Coronary artery (tissue), 2 donors: ENCODE measurements around the gene SIT1.
"Not testable (repeated sequence)": the region's sequence is repeated elsewhere in the genome, so short reads cannot be mapped to it uniquely, and the experiment has no call there.

ENCODE experiments used
- DNase-seq: peaks from one replicate; pipeline ENCODE4 v3.0.0-alpha.2; 2017; ENCODE audit warnings: low spot score
- H3K27ac ChIP-seq, 2 donors: fragments of 200-600 bp; sonication (generic); one replicate each; pipeline ENCODE4 v1.5.1; 2016 to 2019
- H3K4me3 ChIP-seq: fragments of 200-600 bp; sonication (generic); 2 replicates; pipeline ENCODE4 v1.5.1; 2016; ENCODE audit warnings: mild to moderate bottlenecking, moderate library complexity
- CTCF ChIP-seq: fragments of 200-600 bp; sonication (generic); IDR thresholded peaks from one replicate; pipeline ENCODE4 v1.5.1; 2019; ENCODE audit warnings: antibody characterized with exemption

The SIT1 gene

DNA sequence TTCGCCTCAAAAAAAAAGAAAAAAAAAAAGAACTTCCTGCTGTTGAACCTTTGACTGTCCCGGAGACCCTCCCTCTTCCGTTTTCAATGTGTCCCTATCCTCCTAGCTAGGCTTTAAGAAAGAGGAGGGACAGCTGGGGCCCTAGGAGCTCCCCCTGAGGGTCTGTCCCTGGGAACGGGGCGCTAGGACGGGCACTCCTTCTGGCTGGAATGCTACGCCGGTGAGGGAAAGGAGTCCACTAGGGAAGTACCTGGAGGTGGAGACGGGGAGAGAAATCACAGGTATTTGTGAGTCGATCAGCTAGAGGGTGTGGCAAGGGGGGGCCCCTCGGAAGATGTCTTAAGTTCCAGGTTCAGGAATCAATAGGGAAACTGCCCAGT, 4.6 kb downstream of the SIT1 start:
- peak overlapping the region; percentile 84 for H3K4me3 ChIP-seq
- peak overlapping the region; percentile 83 to 87 for H3K27ac ChIP-seq
- TF ChIP-seq CTCF, result no peak
- DNase-seq, result no peak

- DNase-seq, result not testable (repeated sequence)
- peak overlapping the region in 1 of 2 donors; percentile 83 for H3K27ac ChIP-seq
- peak overlapping the region; percentile 84 for H3K4me3 ChIP-seq
Observed at GRCh38 chr9:35645736-35646135, 5.0 kb downstream of the SIT1 start.

GRCh38 chr9:35643046-35643445, 7.7 kb downstream of the SIT1 start:
- no peak for TF ChIP-seq CTCF
- no peak for DNase-seq
- H3K27ac ChIP-seq, result no peak overlapping the region
- H3K4me3 ChIP-seq, result no peak overlapping the region

- H3K27ac ChIP-seq, DNase-seq, H3K4me3 ChIP-seq: not testable (repeated sequence)
Observed at GRCh38 chr9:35641478-35641877, 9.3 kb downstream of the SIT1 start.

GRCh38 chr9:35640431-35640830, 10.3 kb downstream of the SIT1 start:
- H3K27ac ChIP-seq, H3K4me3 ChIP-seq, DNase-seq: not testable (repeated sequence)

- no peak overlapping the region for H3K4me3 ChIP-seq
- TF ChIP-seq CTCF, result no peak
- H3K27ac ChIP-seq, result no peak overlapping the region
- no peak for DNase-seq
Observed at GRCh38 chr9:35639631-35640030, 11.1 kb downstream of the SIT1 start.

- DNase-seq, H3K4me3 ChIP-seq, H3K27ac ChIP-seq: not testable (repeated sequence)
Observed at GRCh38 chr9:35639225-35639624, 11.5 kb downstream of the SIT1 start.

DNA sequence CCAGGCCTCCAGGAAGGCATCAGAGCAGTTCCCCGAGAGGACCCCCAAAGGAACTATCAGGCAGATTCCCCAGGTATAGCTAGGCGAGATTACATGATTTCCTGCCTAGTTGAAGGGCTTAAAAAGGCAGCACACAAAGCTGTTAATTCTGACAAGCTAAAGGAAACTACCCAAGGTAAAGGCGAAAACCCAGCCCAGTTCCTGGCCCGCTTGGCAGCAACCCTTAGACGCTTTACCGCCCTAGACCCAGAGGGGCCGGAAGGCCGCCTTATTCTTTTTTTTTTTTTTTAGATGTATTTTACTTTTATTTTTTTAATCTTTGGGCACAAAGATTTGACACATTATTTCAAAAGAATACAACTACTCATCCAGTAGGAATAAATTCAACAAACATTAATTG, 12.0 kb downstream of the SIT1 start:
- not testable (repeated sequence) for DNase-seq, H3K27ac ChIP-seq, H3K4me3 ChIP-seq

DNA sequence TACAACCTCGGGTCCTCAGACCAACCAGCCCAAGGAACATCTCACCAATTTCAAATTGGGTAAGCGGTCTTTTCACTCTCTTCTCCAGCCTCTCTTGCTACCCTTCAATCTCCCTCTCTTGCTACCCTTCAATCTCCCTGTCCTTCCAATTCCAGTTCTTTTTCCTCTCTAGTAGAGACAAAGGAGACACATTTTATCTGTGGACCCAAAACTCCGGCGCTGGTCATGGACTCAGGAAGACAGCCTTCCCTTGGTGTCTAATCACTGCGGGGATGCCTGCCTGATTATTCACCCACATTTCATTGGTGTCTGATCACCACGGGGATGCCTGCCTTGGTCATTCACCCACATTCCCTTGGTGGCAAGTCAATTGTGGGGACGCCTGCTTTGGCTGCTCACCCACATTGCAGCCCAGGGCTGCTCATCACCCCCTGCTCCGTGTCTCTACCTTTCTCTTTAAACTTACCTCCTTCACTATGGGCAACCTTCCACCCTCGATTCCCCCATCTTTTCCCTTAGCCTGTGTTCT, 13.2 kb downstream of the SIT1 start:
- not testable (repeated sequence) for H3K27ac ChIP-seq, H3K4me3 ChIP-seq, DNase-seq

DNA sequence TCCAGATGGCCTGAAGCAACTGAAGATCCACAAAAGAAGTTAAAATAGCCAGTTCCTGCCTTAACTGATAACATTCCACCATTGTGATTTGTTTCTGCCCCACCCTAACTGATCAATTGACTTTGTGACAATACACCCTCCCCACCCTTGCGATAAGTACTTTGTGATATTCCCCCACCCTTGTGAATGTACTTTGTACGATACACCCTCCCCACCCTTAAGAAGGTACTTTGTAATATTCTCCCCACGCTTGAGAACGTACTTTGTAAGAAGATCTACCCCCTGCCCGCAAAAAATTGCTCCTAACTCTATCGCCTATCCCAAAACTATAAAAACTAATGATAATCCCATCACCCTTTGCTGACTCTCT, 13.9 kb downstream of the SIT1 start:
- not testable (repeated sequence) for H3K4me3 ChIP-seq, DNase-seq
- peak overlapping the region in 1 of 2 donors; percentile 60 for H3K27ac ChIP-seq

DNA sequence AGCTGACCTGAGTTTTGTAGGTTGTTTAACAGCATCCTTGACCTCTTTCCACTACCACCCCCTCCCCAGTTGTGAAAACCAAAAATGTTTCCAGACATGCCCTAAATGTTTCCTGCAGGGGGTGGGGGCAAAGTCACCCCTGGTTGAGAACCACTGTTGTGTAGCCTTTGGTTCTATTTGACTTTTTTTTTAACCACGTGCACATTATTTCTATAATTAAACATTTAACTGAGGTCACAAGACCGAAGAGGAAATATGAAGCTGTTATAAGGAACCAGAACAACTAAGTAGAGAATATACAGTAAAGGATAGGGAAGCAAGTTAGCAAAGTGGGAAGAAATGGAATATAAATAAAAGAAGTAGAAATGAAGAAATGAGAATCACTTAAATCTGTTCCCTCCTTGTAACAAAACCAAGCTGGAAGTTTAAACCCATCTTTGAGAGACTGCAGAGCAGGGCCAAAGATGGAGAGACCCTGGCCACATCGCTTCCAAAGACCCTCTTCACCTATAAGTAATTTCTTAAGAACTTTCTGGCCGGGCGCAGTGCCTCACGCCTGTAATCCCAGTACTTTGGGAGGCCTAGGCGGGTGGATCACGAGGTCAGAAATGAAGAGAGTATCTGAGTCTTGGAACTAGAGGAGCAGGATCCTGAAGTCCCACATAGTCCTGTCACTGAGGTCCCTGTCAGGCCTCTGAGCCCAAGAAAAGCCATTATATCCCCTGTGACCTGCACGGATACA, 14.4 kb downstream of the SIT1 start:
- no peak for TF ChIP-seq CTCF
- no peak for DNase-seq
- Histone ChIP-seq H3K27ac (peak overlapping the region in 1 of 2 donors; percentile 60), H3K4me3 (no peak overlapping the region)
